ENCODE results near the gene ANKRD49. TPM values are rescaled to one million over a fixed set of nuclear protein-coding genes. Genes with fewer than 3 reads are reported as not detected.

ANKRD49 gene
- total and polyA plus RNA-seq, 10 donors, result 18.8 to 46.5 (median 28.8) TPM

DNA sequence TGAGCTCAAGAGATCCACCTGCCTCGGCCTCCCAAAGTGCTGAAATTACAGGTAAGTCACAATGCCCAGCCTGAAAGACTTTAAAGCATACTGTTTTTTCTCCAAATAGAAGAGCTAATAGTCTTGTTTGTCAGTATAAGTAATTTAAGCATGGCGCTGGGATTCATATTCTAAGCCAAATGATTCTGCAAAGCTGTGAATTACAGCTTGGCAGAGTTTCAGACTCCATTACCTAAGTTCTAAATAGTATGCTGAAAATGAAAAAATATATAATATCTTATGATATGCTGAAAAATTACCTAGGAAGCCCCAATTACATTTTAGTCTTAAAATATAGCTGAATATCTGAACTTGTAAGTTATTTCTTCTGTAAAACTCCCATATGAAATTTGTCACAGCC lies 39.5 kb upstream of the ANKRD49 start:
- Histone ChIP-seq H3K36me3 (peaks cover 0 to 87% (median 22%) of the 10 kb centered on the region in 6 donors), H3K27ac (no peak overlapping the region), H3K4me1 (no peaks in the 10 kb centered on the region), H3K9me3 (peaks cover 0 to 6% (median 0%) of the 10 kb centered on the region in 8 donors), H3K4me3 (no peak overlapping the region), H3K27me3 (replicated peaks in 1 of 7) (no peaks in the 10 kb centered on the region)
- TF ChIP-seq, protein P1, sequence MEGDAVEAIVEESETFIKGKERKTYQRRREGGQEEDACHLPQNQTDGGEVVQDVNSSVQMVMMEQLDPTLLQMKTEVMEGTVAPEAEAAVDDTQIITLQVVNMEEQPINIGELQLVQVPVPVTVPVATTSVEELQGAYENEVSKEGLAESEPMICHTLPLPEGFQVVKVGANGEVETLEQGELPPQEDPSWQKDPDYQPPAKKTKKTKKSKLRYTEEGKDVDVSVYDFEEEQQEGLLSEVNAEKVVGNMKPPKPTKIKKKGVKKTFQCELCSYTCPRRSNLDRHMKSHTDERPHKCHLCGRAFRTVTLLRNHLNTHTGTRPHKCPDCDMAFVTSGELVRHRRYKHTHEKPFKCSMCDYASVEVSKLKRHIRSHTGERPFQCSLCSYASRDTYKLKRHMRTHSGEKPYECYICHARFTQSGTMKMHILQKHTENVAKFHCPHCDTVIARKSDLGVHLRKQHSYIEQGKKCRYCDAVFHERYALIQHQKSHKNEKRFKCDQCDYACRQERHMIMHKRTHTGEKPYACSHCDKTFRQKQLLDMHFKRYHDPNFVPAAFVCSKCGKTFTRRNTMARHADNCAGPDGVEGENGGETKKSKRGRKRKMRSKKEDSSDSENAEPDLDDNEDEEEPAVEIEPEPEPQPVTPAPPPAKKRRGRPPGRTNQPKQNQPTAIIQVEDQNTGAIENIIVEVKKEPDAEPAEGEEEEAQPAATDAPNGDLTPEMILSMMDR (IDR thresholded peaks at IDR 0.05 in 8 of 11, conservative IDR thresholded peaks at IDR 0.05 in 3 of 11), result no peak
- 97 to 100% (median 98%) methylated on average over 2 of the region's 2 CpGs for WGBS, 5 donors
- intact Hi-C loops (cut with DNase I; ENCODE audit: low total_unique reads), result no loop called here
- no peak for DNase-seq

DNA sequence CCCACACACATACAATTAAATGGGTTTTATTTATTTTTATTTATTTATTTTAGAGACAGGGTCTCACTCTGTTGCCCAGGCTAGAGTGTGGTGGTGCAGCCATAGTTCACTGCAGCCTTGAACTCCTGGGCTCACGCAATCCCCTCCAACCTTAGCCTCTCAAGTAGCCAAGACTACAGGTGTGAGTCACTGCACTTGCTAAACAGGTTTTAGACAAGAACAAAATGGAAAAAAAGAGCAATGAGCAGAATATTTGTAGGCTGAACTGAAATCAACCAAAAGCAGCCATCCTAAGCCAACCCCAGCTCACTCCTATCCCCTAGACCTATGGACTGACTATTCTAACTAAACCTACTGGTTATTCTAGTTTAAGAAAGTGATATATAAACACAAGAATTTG lies 37.9 kb upstream of the ANKRD49 start:
- Histone ChIP-seq H3K27me3 (replicated peaks in 1 of 7) (no peaks in the 10 kb centered on the region), H3K9me3 (peaks cover 0 to 6% (median 0%) of the 10 kb centered on the region in 8 donors), H3K27ac (no peak overlapping the region), H3K36me3 (peaks cover 0 to 90% (median 35%) of the 10 kb centered on the region in 6 donors), H3K4me3 (no peak overlapping the region), H3K4me1 (no peaks in the 10 kb centered on the region)
- DNase-seq, result no peak
- intact Hi-C loops (cut with DNase I; ENCODE audit: low total_unique reads), result no loop called here
- TF ChIP-seq POLR2AphosphoS5 (IDR thresholded peaks at IDR 0.05) (no peak), POLR2A (IDR thresholded peaks at IDR 0.05) (no peak)
- TF ChIP-seq, protein P1 (IDR thresholded peaks at IDR 0.05 in 8 of 11, conservative IDR thresholded peaks at IDR 0.05 in 3 of 11), result no peak
- WGBS, 5 donors, result 93 to 100% (median 98%) methylated on average over 1 of the region's 1 CpG

DNA sequence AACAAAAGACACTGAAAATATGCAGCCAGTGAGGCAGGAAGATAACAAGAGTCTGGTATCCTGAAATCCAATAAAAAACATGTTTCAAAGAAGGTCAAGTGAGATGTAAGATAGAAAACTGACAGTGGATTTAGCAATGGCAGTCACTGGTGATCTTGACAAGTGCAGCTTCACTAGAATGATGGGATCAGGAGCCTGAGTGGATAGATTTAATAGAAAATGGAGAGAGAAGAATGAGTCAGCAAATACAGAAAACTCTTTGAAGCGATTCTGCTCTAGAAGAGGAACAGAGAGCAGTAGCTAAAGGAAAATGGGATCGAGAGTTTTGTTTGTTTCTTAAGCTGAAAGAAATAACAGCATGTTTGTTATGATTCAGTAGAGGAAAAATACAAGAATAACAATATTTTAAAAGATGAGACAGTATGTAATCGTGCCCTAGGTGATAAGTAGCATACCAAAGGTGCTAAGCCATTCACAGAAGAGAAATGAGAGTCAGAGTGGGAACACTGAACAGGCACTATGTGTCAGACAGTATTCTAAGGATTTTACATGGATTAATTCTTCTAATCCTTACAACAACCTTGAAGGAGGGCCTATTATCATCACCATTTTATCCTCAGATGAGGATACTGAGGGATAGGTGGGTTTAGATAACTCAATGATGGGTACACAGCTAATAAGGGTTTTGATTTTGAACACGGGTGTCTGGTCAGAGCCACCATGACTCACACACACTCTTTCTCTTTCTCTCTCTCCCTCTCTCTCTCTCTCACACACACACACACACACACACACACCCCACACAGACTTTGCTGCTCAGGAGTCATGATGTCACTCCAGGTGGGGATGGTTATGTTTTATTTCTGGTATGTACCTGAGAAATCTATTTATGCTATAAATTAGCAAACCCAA lies 36.4 kb upstream of the ANKRD49 start:
- intact Hi-C loops (cut with DNase I; ENCODE audit: low total_unique reads), result no loop called here
- Histone ChIP-seq H3K4me1 (no peaks in the 10 kb centered on the region), H3K4me3 (no peak overlapping the region), H3K27ac (no peak overlapping the region), H3K27me3 (replicated peaks in 1 of 7) (no peaks in the 10 kb centered on the region), H3K9me3 (peaks cover 0 to 6% (median 0%) of the 10 kb centered on the region in 8 donors), H3K36me3 (peaks cover 0 to 98% (median 46%) of the 10 kb centered on the region in 6 donors)
- DNase-seq, result no peak
- 76 to 90% (median 81%) methylated on average over 4 of the region's 4 CpGs for WGBS, 5 donors
- TF ChIP-seq POLR2AphosphoS5 (IDR thresholded peaks at IDR 0.05) (no peak), POLR2A (IDR thresholded peaks at IDR 0.05) (no peak)
- TF ChIP-seq, protein P1 (IDR thresholded peaks at IDR 0.05 in 8 of 11, conservative IDR thresholded peaks at IDR 0.05 in 3 of 11), result no peak

DNA sequence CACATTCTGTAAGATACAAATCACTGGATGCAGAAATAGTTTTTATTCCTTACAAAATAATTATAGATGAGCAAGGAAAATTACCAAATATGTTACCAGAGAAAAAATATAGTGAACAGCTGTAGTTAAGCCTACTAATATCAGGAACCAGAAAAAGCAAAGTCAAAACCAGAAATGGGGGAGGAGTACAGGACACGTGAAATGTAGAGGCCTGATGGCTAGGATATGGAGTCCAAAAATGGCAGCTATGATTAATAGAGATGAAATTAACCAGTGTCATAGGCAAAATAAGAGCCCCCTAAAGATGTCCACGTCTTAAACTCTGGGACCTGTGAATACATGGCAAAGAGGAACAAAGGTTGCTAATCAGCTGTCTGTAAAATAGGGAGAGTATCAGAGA lies 34.2 kb upstream of the ANKRD49 start:
- TF ChIP-seq POLR2A (IDR thresholded peaks at IDR 0.05) (no peak), POLR2AphosphoS5 (IDR thresholded peaks at IDR 0.05) (no peak)
- TF ChIP-seq, protein P1 (IDR thresholded peaks at IDR 0.05 in 8 of 11, conservative IDR thresholded peaks at IDR 0.05 in 3 of 11), result no peak
- Histone ChIP-seq H3K27ac (no peak overlapping the region), H3K4me1 (no peaks in the 10 kb centered on the region), H3K36me3 (peaks cover 0 to 100% (median 48%) of the 10 kb centered on the region in 6 donors), H3K9me3 (peaks cover 0 to 6% (median 0%) of the 10 kb centered on the region in 8 donors), H3K27me3 (replicated peaks in 1 of 7) (no peaks in the 10 kb centered on the region), H3K4me3 (no peak overlapping the region)
- intact Hi-C loops (cut with DNase I; ENCODE audit: low total_unique reads), result no loop called here
- 73 to 84% (median 78%) methylated on average over 2 of the region's 2 CpGs for WGBS, 5 donors
- DNase-seq, result no peak
